ENCODE data around the gene GARIN5A.

The GARIN5A gene

DNA sequence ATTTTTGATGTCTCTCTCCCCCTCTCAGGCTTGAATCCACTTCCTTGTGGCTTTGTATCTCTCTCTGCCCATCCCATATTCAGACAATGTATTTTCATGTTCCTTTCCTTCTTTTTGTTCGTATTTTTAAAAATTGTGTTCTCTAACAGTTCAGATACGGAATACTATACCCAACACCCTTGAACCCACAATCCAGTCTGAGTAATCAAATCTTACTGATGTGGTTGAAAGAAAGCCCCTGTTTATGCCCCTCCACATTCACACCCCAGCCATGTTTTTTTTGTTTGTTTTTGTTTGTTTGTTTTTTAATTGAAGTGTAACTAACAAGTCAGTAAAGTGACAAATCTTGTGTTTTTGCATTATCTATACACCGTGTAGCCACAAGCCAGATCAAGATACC is 56.5 kb downstream of the GARIN5A start:
- Histone ChIP-seq H3K27me3 (ENCODE audit: insufficient read depth, low read depth) (no peaks in the 10 kb centered on the region), H3K4me1 (ENCODE audit: low read depth, poor library complexity, severe bottlenecking) (peaks cover 23% of the 10 kb centered on the region), H3K9ac (no peak overlapping the region), H3K27ac (no peak overlapping the region), H4K20me1 (ENCODE audit: insufficient read depth) (no peaks in the 10 kb centered on the region), H3K4me3 (IDR thresholded peaks at IDR 0.05; ENCODE audit: insufficient read depth, low read depth, low read length) (no peak overlapping the region), H3K4me2 (peak overlapping the region; percentile 96; the same call in 1 of the 2 replicates), H3K36me3 (ENCODE audit: insufficient read depth) (no peaks in the 10 kb centered on the region), H2AFZ (ENCODE audit: low read depth) (no peak overlapping the region), H3K79me2 (ENCODE audit: insufficient read depth, low read depth) (no peaks in the 10 kb centered on the region)
- TF ChIP-seq, protein P1, sequence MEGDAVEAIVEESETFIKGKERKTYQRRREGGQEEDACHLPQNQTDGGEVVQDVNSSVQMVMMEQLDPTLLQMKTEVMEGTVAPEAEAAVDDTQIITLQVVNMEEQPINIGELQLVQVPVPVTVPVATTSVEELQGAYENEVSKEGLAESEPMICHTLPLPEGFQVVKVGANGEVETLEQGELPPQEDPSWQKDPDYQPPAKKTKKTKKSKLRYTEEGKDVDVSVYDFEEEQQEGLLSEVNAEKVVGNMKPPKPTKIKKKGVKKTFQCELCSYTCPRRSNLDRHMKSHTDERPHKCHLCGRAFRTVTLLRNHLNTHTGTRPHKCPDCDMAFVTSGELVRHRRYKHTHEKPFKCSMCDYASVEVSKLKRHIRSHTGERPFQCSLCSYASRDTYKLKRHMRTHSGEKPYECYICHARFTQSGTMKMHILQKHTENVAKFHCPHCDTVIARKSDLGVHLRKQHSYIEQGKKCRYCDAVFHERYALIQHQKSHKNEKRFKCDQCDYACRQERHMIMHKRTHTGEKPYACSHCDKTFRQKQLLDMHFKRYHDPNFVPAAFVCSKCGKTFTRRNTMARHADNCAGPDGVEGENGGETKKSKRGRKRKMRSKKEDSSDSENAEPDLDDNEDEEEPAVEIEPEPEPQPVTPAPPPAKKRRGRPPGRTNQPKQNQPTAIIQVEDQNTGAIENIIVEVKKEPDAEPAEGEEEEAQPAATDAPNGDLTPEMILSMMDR (conservative IDR thresholded peaks at IDR 0.05; ENCODE audit: low read depth, low read length): no peak

- H4K20me1 ChIP-seq (ENCODE audit: insufficient read depth): no peaks in the 10 kb centered on the region
- H3K36me3 ChIP-seq (ENCODE audit: insufficient read depth): no peaks in the 10 kb centered on the region
- H3K27ac ChIP-seq: no peak overlapping the region
- peak overlapping the region; percentile 76; the same call in 1 of the 2 replicates for H2AFZ ChIP-seq (ENCODE audit: low read depth)
- no peaks in the 10 kb centered on the region for H3K27me3 ChIP-seq (ENCODE audit: insufficient read depth, low read depth)
- H3K4me2 ChIP-seq: peak overlapping the region; percentile 96
- no peak overlapping the region for H3K4me3 ChIP-seq (IDR thresholded peaks at IDR 0.05; ENCODE audit: insufficient read depth, low read depth, low read length)
- H3K9ac ChIP-seq: no peak overlapping the region; the same call in 1 of the 2 replicates
- H3K4me1 ChIP-seq (ENCODE audit: low read depth, poor library complexity, severe bottlenecking): peaks cover 23% of the 10 kb centered on the region
- no peaks in the 10 kb centered on the region for H3K79me2 ChIP-seq (ENCODE audit: insufficient read depth, low read depth)
- TF ChIP-seq, protein P1 (conservative IDR thresholded peaks at IDR 0.05; ENCODE audit: low read depth, low read length): no peak
These were observed 57.0 kb downstream of the GARIN5A start for GRCh38 chr19:50419580-50420035.

- TF ChIP-seq, protein P1 (conservative IDR thresholded peaks at IDR 0.05; ENCODE audit: low read depth, low read length): no peak
- H3K4me3 ChIP-seq (IDR thresholded peaks at IDR 0.05; ENCODE audit: insufficient read depth, low read depth, low read length): no peak overlapping the region
- peak overlapping the region; percentile 43; the same call in 1 of the 2 replicates for H3K9ac ChIP-seq
- peaks cover 23% of the 10 kb centered on the region for H3K4me1 ChIP-seq (ENCODE audit: low read depth, poor library complexity, severe bottlenecking)
- H3K4me2 ChIP-seq: peak overlapping the region; percentile 96
- no peak overlapping the region for H3K27ac ChIP-seq
- no peaks in the 10 kb centered on the region for H3K36me3 ChIP-seq (ENCODE audit: insufficient read depth)
- peak overlapping the region; percentile 76; the same call in 1 of the 2 replicates for H2AFZ ChIP-seq (ENCODE audit: low read depth)
- H3K79me2 ChIP-seq (ENCODE audit: insufficient read depth, low read depth): no peaks in the 10 kb centered on the region
- no peaks in the 10 kb centered on the region for H4K20me1 ChIP-seq (ENCODE audit: insufficient read depth)
- H3K27me3 ChIP-seq (ENCODE audit: insufficient read depth, low read depth): no peaks in the 10 kb centered on the region
These were observed 57.5 kb downstream of the GARIN5A start for GRCh38 chr19:50419022-50419579.

- TF ChIP-seq, protein P1 (conservative IDR thresholded peaks at IDR 0.05; ENCODE audit: low read depth, low read length): no peak
- H3K27ac ChIP-seq: no peak within 1 kb of the TSS
- H4K20me1 ChIP-seq (ENCODE audit: insufficient read depth): no peaks in the 10 kb centered on the region
- no peaks in the 10 kb centered on the region for H3K79me2 ChIP-seq (ENCODE audit: insufficient read depth, low read depth)
- H3K4me1 ChIP-seq (ENCODE audit: low read depth, poor library complexity, severe bottlenecking): peaks cover 23% of the 10 kb centered on the region
- H3K36me3 ChIP-seq (ENCODE audit: insufficient read depth): no peaks in the 10 kb centered on the region
- no peaks in the 10 kb centered on the region for H3K27me3 ChIP-seq (ENCODE audit: insufficient read depth, low read depth)
- H3K4me2 ChIP-seq: peak within 1 kb of the TSS; percentile 96
- H2AFZ ChIP-seq (ENCODE audit: low read depth): peak within 1 kb of the TSS; percentile 76; the same call in 1 of the 2 replicates
- no peak within 1 kb of the TSS for H3K4me3 ChIP-seq (IDR thresholded peaks at IDR 0.05; ENCODE audit: insufficient read depth, low read depth, low read length)
- H3K9ac ChIP-seq: peak within 1 kb of the TSS; percentile 43; the same call in 1 of the 2 replicates
These were observed 58.2 kb downstream of the GARIN5A start, which contains the start of gene SPIB for GRCh38 chr19:50418176-50419021. TSS of gene SPIB (plus strand) at chr19:50418938. CDS start at chr19:50418963, 25 bp downstream.

Data from KMS-11 (cell line).